ENCODE data around the gene DLGAP1.

- TF ChIP-seq CTCF (IDR thresholded peaks at IDR 0.05; ENCODE audit: insufficient read depth, low read length) (no peak), REST (IDR thresholded peaks at IDR 0.05; ENCODE audit: insufficient replicate concordance, low read depth) (no peak), SPI1 (IDR thresholded peaks at IDR 0.05; ENCODE audit: borderline replicate concordance, low read depth) (peak; percentile 98), POLR2AphosphoS5 (IDR thresholded peaks at IDR 0.05; ENCODE audit: low read depth) (no peak), GABPA (IDR thresholded peaks at IDR 0.05; ENCODE audit: low read depth) (no peak)
These were observed 961.4 kb downstream of the DLGAP1 start for GRCh38 chr18:3493501-3494244.

Measured in HL-60 (cell line).